Measurements from ENCODE around the gene UBE2E2.
A peak's percentile ranks its signal among the peaks of the same experiment; 100 is the strongest.

Gene UBE2E2

GRCh38 chr3:23566499-23566898 is 363.4 kb downstream of the UBE2E2 start:
- no peaks in the 10 kb centered on the region for H3K27me3 ChIP-seq (ENCODE audit: control insufficient read depth, insufficient read depth, low read length)
- no peak overlapping the region for H3K4me2 ChIP-seq (ENCODE audit: low read length)
- no peak overlapping the region for H3K9ac ChIP-seq (ENCODE audit: low read depth, low read length)
- no peaks in the 10 kb centered on the region for H3K36me3 ChIP-seq (ENCODE audit: insufficient read depth, low read length)
- peaks cover 8% of the 10 kb centered on the region for H3K4me1 ChIP-seq (ENCODE audit: control insufficient read depth, insufficient read depth, low read length)
- no peaks in the 10 kb centered on the region for H3K9me3 ChIP-seq (replicated peaks; ENCODE audit: low read length)
- H3K4me3 ChIP-seq (ENCODE audit: low read length): no peak overlapping the region

GRCh38 chr3:23567917-23568316 is 364.8 kb downstream of the UBE2E2 start:
- no peaks in the 10 kb centered on the region for H3K9me3 ChIP-seq (replicated peaks; ENCODE audit: low read length)
- peak overlapping the region; percentile 31 for H3K9ac ChIP-seq (ENCODE audit: low read depth, low read length)
- H3K4me3 ChIP-seq (ENCODE audit: low read length): no peak overlapping the region
- no peaks in the 10 kb centered on the region for H3K27me3 ChIP-seq (ENCODE audit: control insufficient read depth, insufficient read depth, low read length)
- H3K4me1 ChIP-seq (ENCODE audit: control insufficient read depth, insufficient read depth, low read length): peaks cover 8% of the 10 kb centered on the region
- H3K36me3 ChIP-seq (ENCODE audit: insufficient read depth, low read length): no peaks in the 10 kb centered on the region
- no peak overlapping the region for H3K4me2 ChIP-seq (ENCODE audit: low read length)

- H3K9ac ChIP-seq (ENCODE audit: low read depth, low read length): no peak overlapping the region
- no peak overlapping the region for H3K4me2 ChIP-seq (ENCODE audit: low read length)
- no peaks in the 10 kb centered on the region for H3K9me3 ChIP-seq (replicated peaks; ENCODE audit: low read length)
- H3K4me3 ChIP-seq (ENCODE audit: low read length): no peak overlapping the region
- H3K27me3 ChIP-seq (ENCODE audit: control insufficient read depth, insufficient read depth, low read length): no peaks in the 10 kb centered on the region
- H3K36me3 ChIP-seq (ENCODE audit: insufficient read depth, low read length): no peaks in the 10 kb centered on the region
- H3K4me1 ChIP-seq (ENCODE audit: control insufficient read depth, insufficient read depth, low read length): peaks cover 12% of the 10 kb centered on the region
Measured at GRCh38 chr3:23573827-23574226, 370.7 kb downstream of the UBE2E2 start.

GRCh38 chr3:23574822-23575315 is 371.7 kb downstream of the UBE2E2 start:
- Histone ChIP-seq H3K36me3 (ENCODE audit: insufficient read depth, low read length) (no peaks in the 10 kb centered on the region), H3K27me3 (ENCODE audit: control insufficient read depth, insufficient read depth, low read length) (no peaks in the 10 kb centered on the region), H3K4me1 (ENCODE audit: control insufficient read depth, insufficient read depth, low read length) (peaks cover 15% of the 10 kb centered on the region), H3K4me2 (ENCODE audit: low read length) (no peak overlapping the region), H3K9ac (ENCODE audit: low read depth, low read length) (no peak overlapping the region), H3K9me3 (replicated peaks; ENCODE audit: low read length) (no peaks in the 10 kb centered on the region), H3K4me3 (ENCODE audit: low read length) (no peak overlapping the region)

- Histone ChIP-seq H3K9me3 (replicated peaks; ENCODE audit: low read length) (no peaks in the 10 kb centered on the region), H3K4me3 (ENCODE audit: low read length) (no peak overlapping the region), H3K4me1 (ENCODE audit: control insufficient read depth, insufficient read depth, low read length) (peaks cover 20% of the 10 kb centered on the region), H3K9ac (ENCODE audit: low read depth, low read length) (no peak overlapping the region), H3K27me3 (ENCODE audit: control insufficient read depth, insufficient read depth, low read length) (no peaks in the 10 kb centered on the region), H3K4me2 (ENCODE audit: low read length) (no peak overlapping the region), H3K36me3 (ENCODE audit: insufficient read depth, low read length) (no peaks in the 10 kb centered on the region)
Measured at GRCh38 chr3:23575697-23576096, 372.6 kb downstream of the UBE2E2 start.

- Histone ChIP-seq H3K9me3 (replicated peaks; ENCODE audit: low read length) (no peaks in the 10 kb centered on the region), H3K27me3 (ENCODE audit: control insufficient read depth, insufficient read depth, low read length) (no peaks in the 10 kb centered on the region), H3K36me3 (ENCODE audit: insufficient read depth, low read length) (no peaks in the 10 kb centered on the region), H3K4me2 (ENCODE audit: low read length) (no peak overlapping the region), H3K4me3 (ENCODE audit: low read length) (no peak overlapping the region), H3K9ac (ENCODE audit: low read depth, low read length) (no peak overlapping the region), H3K4me1 (ENCODE audit: control insufficient read depth, insufficient read depth, low read length) (peaks cover 20% of the 10 kb centered on the region)
Measured at GRCh38 chr3:23576379-23576959, 373.3 kb downstream of the UBE2E2 start.

- Histone ChIP-seq H3K4me1 (ENCODE audit: control insufficient read depth, insufficient read depth, low read length) (peaks cover 20% of the 10 kb centered on the region), H3K9me3 (replicated peaks; ENCODE audit: low read length) (no peaks in the 10 kb centered on the region), H3K4me2 (ENCODE audit: low read length) (peak overlapping the region; percentile 23), H3K27me3 (ENCODE audit: control insufficient read depth, insufficient read depth, low read length) (no peaks in the 10 kb centered on the region), H3K36me3 (ENCODE audit: insufficient read depth, low read length) (no peaks in the 10 kb centered on the region), H3K9ac (ENCODE audit: low read depth, low read length) (peak overlapping the region; percentile 7), H3K4me3 (ENCODE audit: low read length) (no peak overlapping the region)
Measured at GRCh38 chr3:23580096-23580713, 377.1 kb downstream of the UBE2E2 start.

GRCh38 chr3:23583980-23584740 is 381.0 kb downstream of the UBE2E2 start:
- H3K4me1 ChIP-seq (ENCODE audit: control insufficient read depth, insufficient read depth, low read length): peaks cover 8% of the 10 kb centered on the region
- H3K27me3 ChIP-seq (ENCODE audit: control insufficient read depth, insufficient read depth, low read length): no peaks in the 10 kb centered on the region
- no peak overlapping the region for H3K4me3 ChIP-seq (ENCODE audit: low read length)
- H3K9ac ChIP-seq (ENCODE audit: low read depth, low read length): no peak overlapping the region
- H3K4me2 ChIP-seq (ENCODE audit: low read length): no peak overlapping the region
- no peaks in the 10 kb centered on the region for H3K9me3 ChIP-seq (replicated peaks; ENCODE audit: low read length)
- H3K36me3 ChIP-seq (ENCODE audit: insufficient read depth, low read length): no peaks in the 10 kb centered on the region

GRCh38 chr3:23587513-23587912 is 384.4 kb downstream of the UBE2E2 start:
- no peak overlapping the region for H3K9ac ChIP-seq (ENCODE audit: low read depth, low read length)
- no peak overlapping the region for H3K4me3 ChIP-seq (ENCODE audit: low read length)

GRCh38 chr3:23588547-23588946 is 385.4 kb downstream of the UBE2E2 start:
- Histone ChIP-seq H3K9ac (ENCODE audit: low read depth, low read length) (no peak overlapping the region), H3K4me1 (ENCODE audit: control insufficient read depth, insufficient read depth, low read length) (no peaks in the 10 kb centered on the region), H3K36me3 (ENCODE audit: insufficient read depth, low read length) (no peaks in the 10 kb centered on the region), H3K9me3 (replicated peaks; ENCODE audit: low read length) (no peaks in the 10 kb centered on the region), H3K4me2 (ENCODE audit: low read length) (no peak overlapping the region), H3K4me3 (ENCODE audit: low read length) (no peak overlapping the region), H3K27me3 (ENCODE audit: control insufficient read depth, insufficient read depth, low read length) (no peaks in the 10 kb centered on the region)

More at GRCh38 chr3:23587513-23587912, 384.4 kb downstream of the UBE2E2 start:
- no peaks in the 10 kb centered on the region for H3K9me3 ChIP-seq (replicated peaks; ENCODE audit: low read length)
- no peak overlapping the region for H3K4me2 ChIP-seq (ENCODE audit: low read length)
- no peaks in the 10 kb centered on the region for H3K4me1 ChIP-seq (ENCODE audit: control insufficient read depth, insufficient read depth, low read length)
- no peaks in the 10 kb centered on the region for H3K27me3 ChIP-seq (ENCODE audit: control insufficient read depth, insufficient read depth, low read length)
- H3K36me3 ChIP-seq (ENCODE audit: insufficient read depth, low read length): no peaks in the 10 kb centered on the region

- H3K4me1 ChIP-seq (ENCODE audit: control insufficient read depth, insufficient read depth, low read length): no peaks in the 10 kb centered on the region
- H3K9ac ChIP-seq (ENCODE audit: low read depth, low read length): no peak overlapping the region
- no peaks in the 10 kb centered on the region for H3K27me3 ChIP-seq (ENCODE audit: control insufficient read depth, insufficient read depth, low read length)
- no peak overlapping the region for H3K4me2 ChIP-seq (ENCODE audit: low read length)
- H3K4me3 ChIP-seq (ENCODE audit: low read length): no peak overlapping the region
- H3K9me3 ChIP-seq (replicated peaks; ENCODE audit: low read length): no peaks in the 10 kb centered on the region
- no peaks in the 10 kb centered on the region for H3K36me3 ChIP-seq (ENCODE audit: insufficient read depth, low read length)
Measured at GRCh38 chr3:23589602-23590001, 386.5 kb downstream of the UBE2E2 start.
